ENCODE data around the gene CCDC88B.

DNA sequence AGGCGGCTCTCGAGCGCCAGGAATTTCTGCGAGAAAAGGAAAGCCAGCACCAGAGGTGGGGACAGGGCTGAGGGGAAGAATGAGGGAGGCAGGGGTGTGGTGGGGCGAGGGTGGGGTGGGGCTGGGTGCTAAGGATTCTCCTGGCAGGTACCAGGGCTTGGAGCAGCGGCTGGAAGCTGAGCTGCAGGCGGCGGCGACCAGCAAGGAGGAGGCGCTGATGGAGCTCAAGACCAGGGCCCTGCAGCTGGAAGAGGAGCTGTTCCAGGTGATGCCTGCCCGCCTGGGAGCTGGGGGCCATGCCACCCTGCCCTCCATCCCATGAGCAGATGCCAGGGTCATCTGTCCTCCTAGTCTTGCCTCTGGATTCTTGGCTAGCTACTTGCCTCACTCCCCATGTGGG is 9.4 kb downstream of the CCDC88B start:
- TF ChIP-seq CTCF (conservative IDR thresholded peaks at IDR 0.05; ENCODE audit: low read length) (no peak), EZH2phosphoT487 (IDR thresholded peaks at IDR 0.05; ENCODE audit: borderline replicate concordance) (no peak)
